OCI-LY3 (cell line): ENCODE data around the gene AGAP5.
"Not testable (repeated sequence)": the region's sequence is repeated elsewhere in the genome, so short reads cannot be mapped to it uniquely, and the experiment has no call there.

Source experiments
- H2AFZ ChIP-seq: fragments of 200-600, 300-600 bp; shearing (Covaris generic); 2 replicates; pipeline ENCODE4 v1.6.0; 2014; ENCODE audit warnings: antibody characterized with exemption, low read depth, low read length
- H3K27ac ChIP-seq: fragments of 200-600, 300-600 bp; sonication (generic); 2 replicates; pipeline ENCODE4 v1.5.1; 2014; ENCODE audit warnings: mild to moderate bottlenecking, low read length, moderate library complexity, mixed read lengths
- H3K27me3 ChIP-seq: fragments of 200-600, 300-600 bp; sonication (generic); 2 replicates; pipeline ENCODE4 v1.6.1; 2014; ENCODE audit warnings: low read depth, low read length, mixed read lengths
- H3K36me3 ChIP-seq: fragments of 200-600, 300-600 bp; sonication (generic); replicated peaks from 2 replicates; pipeline ENCODE3; 2014; ENCODE audit warnings: low read depth, low read length, mixed read lengths
- H3K4me1 ChIP-seq: fragments of 300-600, 200-600 bp; sonication (generic); 2 replicates; pipeline ENCODE4 v1.6.1; 2014; ENCODE audit warnings: low read length, mixed read lengths
- H3K4me2 ChIP-seq: fragments of 200-600, 300-600 bp; sonication (generic); 2 replicates; pipeline ENCODE4 v1.6.1; 2014; ENCODE audit warnings: low read length, mixed read lengths
- H3K4me3 ChIP-seq: fragments of 300-600, 200-600 bp; sonication (generic); 2 replicates; pipeline ENCODE4 v1.5.1; 2014; ENCODE audit warnings: antibody characterized with exemption, mild to moderate bottlenecking, low read length, moderate library complexity
- H3K79me2 ChIP-seq: fragments of 300-600, 200-600 bp; shearing (Covaris generic); 2 replicates; pipeline ENCODE4 v1.6.1; 2014; ENCODE audit warnings: mild to moderate bottlenecking, low read length, mixed read lengths
- H3K9ac ChIP-seq: fragments of 300-600, 200-600 bp; shearing (Covaris generic); 2 replicates; pipeline ENCODE4 v1.6.0; 2014; ENCODE audit warnings: mild to moderate bottlenecking, low read length, moderate library complexity
- H3K9me3 ChIP-seq: fragments of 200-600, 300-600 bp; shearing (Covaris generic); 2 replicates; pipeline ENCODE4 v1.6.1; 2014; ENCODE audit warnings: low read length, mixed read lengths; ENCODE audit not compliant: insufficient read depth
- H4K20me1 ChIP-seq: fragments of 200-600, 300-600 bp; sonication (generic); 2 replicates; pipeline ENCODE4 v1.6.1; 2016; ENCODE audit warnings: low read length, mixed read lengths; ENCODE audit not compliant: insufficient read depth
- EZH2phosphoT487 ChIP-seq: fragments of 200-600 bp; shearing (Covaris generic); IDR thresholded peaks from 2 replicates; pipeline ENCODE4 v1.6.1; 2018; ENCODE audit warnings: antibody characterized with exemption, mixed run types, low read depth
- TF ChIP-seq, protein P1 (sequence below): fragments of 200-600, 300-600 bp; sonication (generic); IDR thresholded peaks from 2 replicates; pipeline ENCODE4 v1.5.1; 2014; ENCODE audit warnings: antibody characterized with exemption, low read length, low read depth

AGAP5 gene

GRCh38 chr10:73723516-73723915, 25.6 kb upstream of the AGAP5 start:
- Histone ChIP-seq H3K9ac (no peak overlapping the region), H3K27ac (no peak overlapping the region), H3K79me2 (no peaks in the 10 kb centered on the region), H3K27me3 (no peaks in the 10 kb centered on the region), H3K4me3 (no peak overlapping the region), H3K9me3 (no peaks in the 10 kb centered on the region), H2AFZ (no peak overlapping the region), H3K36me3 (no peaks in the 10 kb centered on the region), H4K20me1 (no peaks in the 10 kb centered on the region), H3K4me2 (no peak overlapping the region), H3K4me1 (no peaks in the 10 kb centered on the region)
- TF ChIP-seq, protein P1, sequence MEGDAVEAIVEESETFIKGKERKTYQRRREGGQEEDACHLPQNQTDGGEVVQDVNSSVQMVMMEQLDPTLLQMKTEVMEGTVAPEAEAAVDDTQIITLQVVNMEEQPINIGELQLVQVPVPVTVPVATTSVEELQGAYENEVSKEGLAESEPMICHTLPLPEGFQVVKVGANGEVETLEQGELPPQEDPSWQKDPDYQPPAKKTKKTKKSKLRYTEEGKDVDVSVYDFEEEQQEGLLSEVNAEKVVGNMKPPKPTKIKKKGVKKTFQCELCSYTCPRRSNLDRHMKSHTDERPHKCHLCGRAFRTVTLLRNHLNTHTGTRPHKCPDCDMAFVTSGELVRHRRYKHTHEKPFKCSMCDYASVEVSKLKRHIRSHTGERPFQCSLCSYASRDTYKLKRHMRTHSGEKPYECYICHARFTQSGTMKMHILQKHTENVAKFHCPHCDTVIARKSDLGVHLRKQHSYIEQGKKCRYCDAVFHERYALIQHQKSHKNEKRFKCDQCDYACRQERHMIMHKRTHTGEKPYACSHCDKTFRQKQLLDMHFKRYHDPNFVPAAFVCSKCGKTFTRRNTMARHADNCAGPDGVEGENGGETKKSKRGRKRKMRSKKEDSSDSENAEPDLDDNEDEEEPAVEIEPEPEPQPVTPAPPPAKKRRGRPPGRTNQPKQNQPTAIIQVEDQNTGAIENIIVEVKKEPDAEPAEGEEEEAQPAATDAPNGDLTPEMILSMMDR = no peak
- TF ChIP-seq EZH2phosphoT487 = no peak

GRCh38 chr10:73720561-73720960, 22.7 kb upstream of the AGAP5 start:
- H3K4me2 ChIP-seq, H3K27ac ChIP-seq, H3K9me3 ChIP-seq, H3K4me1 ChIP-seq, H3K27me3 ChIP-seq, H3K4me3 ChIP-seq, H2AFZ ChIP-seq, H3K79me2 ChIP-seq, H3K9ac ChIP-seq, H4K20me1 ChIP-seq, H3K36me3 ChIP-seq: not testable (repeated sequence)

GRCh38 chr10:73717556-73717955, 19.6 kb upstream of the AGAP5 start:
- H3K4me1 ChIP-seq = peaks cover 8% of the 10 kb centered on the region
- peaks cover 7% of the 10 kb centered on the region for H3K36me3 ChIP-seq
- no peaks in the 10 kb centered on the region for H3K79me2 ChIP-seq
- H3K9me3 ChIP-seq = no peaks in the 10 kb centered on the region
- H3K9ac ChIP-seq = no peak overlapping the region
- peak overlapping the region; percentile 7; the same call in 1 of the 2 replicates for H3K4me2 ChIP-seq
- H4K20me1 ChIP-seq = no peaks in the 10 kb centered on the region
- no peaks in the 10 kb centered on the region for H3K27me3 ChIP-seq
- no peak overlapping the region for H2AFZ ChIP-seq
- H3K4me3 ChIP-seq = no peak overlapping the region
- no peak overlapping the region for H3K27ac ChIP-seq
- TF ChIP-seq, protein P1 = no peak
- TF ChIP-seq EZH2phosphoT487 = no peak

DNA sequence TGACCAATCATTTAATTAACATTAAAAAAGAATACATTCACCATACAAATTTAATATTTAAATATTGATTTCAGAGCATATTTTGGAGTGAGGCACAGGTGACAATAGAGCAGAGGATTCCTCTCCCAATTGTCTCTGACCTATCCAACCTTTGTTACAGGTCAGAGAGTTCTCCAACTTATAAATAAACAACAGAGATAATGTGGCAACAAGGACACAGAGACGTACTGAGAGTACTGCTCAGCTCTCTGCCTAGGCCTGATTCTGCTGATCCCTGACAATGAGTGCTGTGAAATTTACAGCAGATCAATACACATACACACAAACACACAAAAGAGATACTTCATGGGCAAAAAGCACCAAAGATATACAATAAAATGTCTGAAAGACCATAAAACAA, 18.3 kb upstream of the AGAP5 start:
- Histone ChIP-seq H3K4me1 (peaks cover 8% of the 10 kb centered on the region), H3K4me2 (no peak overlapping the region), H3K27me3 (no peaks in the 10 kb centered on the region), H3K27ac (no peak overlapping the region), H2AFZ (no peak overlapping the region), H3K36me3 (peaks cover 7% of the 10 kb centered on the region), H3K79me2 (no peaks in the 10 kb centered on the region), H4K20me1 (no peaks in the 10 kb centered on the region), H3K4me3 (no peak overlapping the region), H3K9me3 (no peaks in the 10 kb centered on the region), H3K9ac (no peak overlapping the region)
- TF ChIP-seq, protein P1 = no peak
- TF ChIP-seq EZH2phosphoT487 = no peak

GRCh38 chr10:73715179-73716156, 17.6 kb upstream of the AGAP5 start:
- H3K9ac ChIP-seq, H2AFZ ChIP-seq, H3K36me3 ChIP-seq, H3K4me3 ChIP-seq, H3K27ac ChIP-seq, H3K79me2 ChIP-seq, H4K20me1 ChIP-seq, H3K4me1 ChIP-seq, H3K27me3 ChIP-seq, H3K9me3 ChIP-seq, H3K4me2 ChIP-seq: not testable (repeated sequence)

DNA sequence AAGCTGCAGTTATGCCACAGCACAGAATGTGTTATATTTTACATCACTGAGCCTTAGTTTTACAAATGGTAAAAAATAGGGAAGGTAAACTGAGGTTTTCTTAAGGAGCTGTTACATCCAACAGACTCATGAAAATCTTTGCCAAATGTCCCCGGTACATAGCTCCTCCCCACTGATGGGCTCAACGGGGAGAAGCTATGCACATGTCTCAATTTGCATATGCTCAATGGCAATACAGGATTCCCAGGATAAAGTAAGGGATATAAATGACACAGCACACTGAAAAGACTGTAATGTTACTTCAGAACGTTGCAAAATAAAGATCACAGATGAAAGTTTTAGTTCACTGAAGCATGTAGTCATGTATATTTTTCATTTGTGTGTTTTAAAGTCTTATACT, 16.6 kb upstream of the AGAP5 start:
- not testable (repeated sequence) for H4K20me1 ChIP-seq, H3K4me3 ChIP-seq, H3K36me3 ChIP-seq, H3K27ac ChIP-seq, H3K4me2 ChIP-seq, H3K4me1 ChIP-seq, H3K9me3 ChIP-seq, H3K27me3 ChIP-seq, H2AFZ ChIP-seq, H3K79me2 ChIP-seq, H3K9ac ChIP-seq

DNA sequence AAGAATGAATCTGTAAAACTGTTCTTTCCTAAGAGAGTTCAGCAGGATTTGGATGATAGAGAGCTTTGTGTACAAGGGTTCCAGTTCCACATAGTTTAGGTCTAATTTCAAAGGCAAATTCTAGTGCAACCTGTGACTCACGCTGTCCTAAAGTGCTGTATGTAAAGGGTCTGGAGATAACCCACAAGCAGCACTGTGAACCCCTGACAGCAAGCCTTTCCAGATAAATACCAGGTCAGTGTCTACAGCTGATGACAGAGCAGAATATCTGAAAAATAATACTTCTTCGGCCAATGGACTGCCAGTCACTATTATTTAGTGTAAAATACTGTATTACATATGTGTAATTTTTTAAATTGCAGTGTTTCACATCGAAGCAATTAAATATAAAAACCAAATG, 16.0 kb upstream of the AGAP5 start:
- not testable (repeated sequence) for H4K20me1 ChIP-seq, H3K4me2 ChIP-seq

More for the DNA sequence above, 16.0 kb upstream of the AGAP5 start:
- H3K4me3 ChIP-seq, H3K27me3 ChIP-seq, H3K9me3 ChIP-seq, H3K36me3 ChIP-seq, H3K27ac ChIP-seq, H3K4me1 ChIP-seq, H2AFZ ChIP-seq, H3K9ac ChIP-seq, H3K79me2 ChIP-seq: not testable (repeated sequence)
